Prostate gland (tissue), 2 donors: ENCODE measurements around the gene RBPJ. TPM values are rescaled to one million over a fixed set of nuclear protein-coding genes. Genes with fewer than 3 reads are reported as not detected.

Source experiments
- DNase-seq: peaks from one replicate; pipeline ENCODE4 v3.0.0-alpha.2; 2019; ENCODE audit warnings: low spot score
- H3K27ac ChIP-seq, 2 donors: fragments of 200-600 bp; sonication (generic); 2 replicates each; pipeline ENCODE4 v1.5.1; 2017 to 2019
- H3K27me3 ChIP-seq: fragments of 200-600 bp; sonication (generic); replicated peaks from 2 replicates; pipeline ENCODE4 v1.5.1; 2019; ENCODE audit not compliant: insufficient read depth
- H3K36me3 ChIP-seq, 2 donors: fragments of 200-600 bp; sonication (generic); 1 replicate in 1 of 2; 2 replicates in 1 of 2; pipeline versions ENCODE4 v1.5.1 to v1.8.1; 2017 to 2019
- H3K4me1 ChIP-seq: fragments of 200-600 bp; sonication (generic); replicated peaks from 2 replicates; pipeline ENCODE4 v1.5.1; 2019
- H3K4me3 ChIP-seq, 2 donors: fragments of 200-600 bp; sonication (generic); 2 replicates each; pipeline ENCODE4 v1.5.1; 2017 to 2019
- H3K9me3 ChIP-seq: fragments of 200-600 bp; sonication (generic); 2 replicates; pipeline ENCODE4 v1.5.1; 2017
- POLR2A ChIP-seq: fragments of 450-650 bp; IDR thresholded peaks from one replicate; pipeline ENCODE4 v1.6.1; 2016; ENCODE audit warnings: antibody characterized with exemption, mild to moderate bottlenecking
- POLR2AphosphoS5 ChIP-seq: sonication (generic); formaldehyde crosslinking; IDR thresholded peaks from one replicate; pipeline ENCODE4 v1.6.1; 2017; ENCODE audit warnings: antibody characterized with exemption
- WGBS: methylation state at CpG from one replicate; pipeline ENCODE4 v1.1.5; 2018; 5-methylcytosine and 5-hydroxymethylcytosine counted together
- intact Hi-C: fragments of 100-400 bp; cut with DNase I; formaldehyde crosslinking; loops from one replicate; pipeline ENCODE4 v1.14.2; 2022
- total RNA-seq, 2 donors: library from RNA; depleted of rRNA; stranded (reverse); fragments of >200 nt; gene quantifications; one replicate each; pipeline ENCODE4 v1.1.0, GENCODE V29; 2016
- TF ChIP-seq, protein P1 (sequence below), 4 experiments: fragments of 200-600 bp in 2 of 4; fragments of 450-650 bp in 2 of 4; sonication (generic) in 2 of 4; IDR thresholded peaks; 1 replicate in 3 of 4; 2 replicates in 1 of 4; pipeline ENCODE4 v1.5.1; 2016 to 2019; ENCODE audit warnings: antibody characterized with exemption in 4 of 4, mild to moderate bottlenecking in 2 of 4, moderate library complexity in 2 of 4

The RBPJ gene
- total RNA-seq, 2 donors from 2014 or later, result 36.0 to 130 TPM

DNA sequence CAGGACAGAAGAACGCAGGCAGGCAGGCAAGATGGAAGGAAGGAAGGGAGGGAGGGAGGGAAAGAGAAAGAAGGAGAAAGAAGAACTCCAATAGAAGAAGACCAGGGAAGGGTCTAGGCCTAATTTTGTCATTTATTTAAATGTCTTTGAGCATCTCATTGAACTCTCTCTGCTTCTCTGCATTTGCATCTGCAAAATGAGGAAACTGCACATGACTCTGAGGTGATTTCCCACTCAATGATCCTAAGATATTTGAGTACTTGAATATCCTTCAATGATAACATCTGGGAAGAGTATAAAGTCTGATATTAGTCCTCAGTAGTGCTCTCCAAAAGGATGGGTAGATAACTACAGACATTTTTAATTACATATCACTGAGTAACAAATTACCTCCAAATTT, 33.1 kb upstream of the RBPJ start:
- no peak for TF ChIP-seq POLR2A
- TF ChIP-seq, protein P1, sequence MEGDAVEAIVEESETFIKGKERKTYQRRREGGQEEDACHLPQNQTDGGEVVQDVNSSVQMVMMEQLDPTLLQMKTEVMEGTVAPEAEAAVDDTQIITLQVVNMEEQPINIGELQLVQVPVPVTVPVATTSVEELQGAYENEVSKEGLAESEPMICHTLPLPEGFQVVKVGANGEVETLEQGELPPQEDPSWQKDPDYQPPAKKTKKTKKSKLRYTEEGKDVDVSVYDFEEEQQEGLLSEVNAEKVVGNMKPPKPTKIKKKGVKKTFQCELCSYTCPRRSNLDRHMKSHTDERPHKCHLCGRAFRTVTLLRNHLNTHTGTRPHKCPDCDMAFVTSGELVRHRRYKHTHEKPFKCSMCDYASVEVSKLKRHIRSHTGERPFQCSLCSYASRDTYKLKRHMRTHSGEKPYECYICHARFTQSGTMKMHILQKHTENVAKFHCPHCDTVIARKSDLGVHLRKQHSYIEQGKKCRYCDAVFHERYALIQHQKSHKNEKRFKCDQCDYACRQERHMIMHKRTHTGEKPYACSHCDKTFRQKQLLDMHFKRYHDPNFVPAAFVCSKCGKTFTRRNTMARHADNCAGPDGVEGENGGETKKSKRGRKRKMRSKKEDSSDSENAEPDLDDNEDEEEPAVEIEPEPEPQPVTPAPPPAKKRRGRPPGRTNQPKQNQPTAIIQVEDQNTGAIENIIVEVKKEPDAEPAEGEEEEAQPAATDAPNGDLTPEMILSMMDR (IDR thresholded peaks at IDR 0.05), result no peak
- TF ChIP-seq POLR2AphosphoS5, result no peak
- H3K4me1 ChIP-seq, result no peaks in the 10 kb centered on the region
- no peak for DNase-seq
- intact Hi-C loops, result no loop called here
- H3K9me3 ChIP-seq, result no peaks in the 10 kb centered on the region
- no peak overlapping the region for H3K27ac ChIP-seq
- no peak overlapping the region for H3K4me3 ChIP-seq
- no peaks in the 10 kb centered on the region for H3K27me3 ChIP-seq
- WGBS, result 87% methylated on average over 1 of the region's 1 CpG
- H3K36me3 ChIP-seq, result no peaks in the 10 kb centered on the region

DNA sequence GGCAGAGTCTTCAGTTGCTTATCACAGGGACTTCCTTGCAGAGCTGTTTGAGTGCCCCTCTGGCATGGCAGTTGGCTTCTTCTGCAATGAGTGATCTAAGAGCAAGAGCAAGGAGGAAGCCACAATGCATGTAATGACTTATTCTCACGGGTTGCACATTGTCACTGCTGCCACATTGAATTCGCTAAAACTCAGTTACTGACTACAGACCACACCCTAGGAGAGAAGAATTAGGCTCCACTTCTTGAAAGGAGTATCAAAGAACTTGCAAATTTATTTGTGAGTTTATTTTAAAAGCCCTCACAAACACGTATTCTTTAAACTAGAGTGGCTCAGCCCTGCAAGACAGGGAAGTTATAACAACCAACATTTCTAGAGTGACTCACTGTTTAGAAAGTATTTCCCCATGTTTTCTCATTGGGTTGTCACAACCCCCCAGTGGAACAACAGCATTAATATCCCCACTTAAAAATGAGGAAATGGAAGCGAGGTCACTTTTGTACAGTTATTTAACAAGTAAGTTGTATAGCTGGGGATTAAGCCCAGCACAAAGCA, 32.4 kb upstream of the RBPJ start:
- H3K4me3 ChIP-seq, result no peak overlapping the region
- TF ChIP-seq, protein P1 (IDR thresholded peaks at IDR 0.05), result no peak
- TF ChIP-seq POLR2A (no peak), POLR2AphosphoS5 (no peak)
- H3K27me3 ChIP-seq, result no peaks in the 10 kb centered on the region
- H3K27ac ChIP-seq, result no peak overlapping the region
- H3K9me3 ChIP-seq, result no peaks in the 10 kb centered on the region
- 92% methylated on average over 4 of the region's 4 CpGs for WGBS
- DNase-seq, result no peak
- intact Hi-C loops, result no loop called here
- H3K4me1 ChIP-seq, result no peaks in the 10 kb centered on the region
- no peaks in the 10 kb centered on the region for H3K36me3 ChIP-seq

DNA sequence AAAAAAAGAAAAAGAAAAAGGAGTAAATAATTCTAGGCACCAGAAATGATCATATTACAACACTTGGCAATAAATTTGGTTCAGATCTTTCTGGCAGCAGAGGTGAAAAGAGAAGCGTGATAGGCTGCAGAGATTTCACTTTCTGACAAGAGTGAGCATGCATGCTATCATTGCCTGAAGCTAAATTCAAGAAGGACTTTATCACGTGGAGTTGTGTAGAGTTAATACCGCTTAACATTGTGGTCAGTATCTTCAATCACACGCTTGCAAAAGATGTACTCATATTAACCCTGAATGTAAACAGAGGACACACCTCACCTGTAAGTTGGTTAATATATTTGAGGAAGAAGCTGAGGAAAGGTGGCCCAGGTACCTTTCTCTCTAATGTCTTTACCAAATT, 31.4 kb upstream of the RBPJ start:
- DNase-seq, result no peak
- Histone ChIP-seq H3K36me3 (no peaks in the 10 kb centered on the region), H3K27ac (no peak overlapping the region), H3K4me1 (no peaks in the 10 kb centered on the region), H3K27me3 (no peaks in the 10 kb centered on the region), H3K9me3 (no peaks in the 10 kb centered on the region), H3K4me3 (no peak overlapping the region)
- intact Hi-C loops, result no loop called here
- WGBS, result 24% methylated on average over 4 of the region's 4 CpGs
- TF ChIP-seq, protein P1 (IDR thresholded peaks at IDR 0.05), result no peak
- TF ChIP-seq POLR2AphosphoS5, result peak; percentile 17

DNA sequence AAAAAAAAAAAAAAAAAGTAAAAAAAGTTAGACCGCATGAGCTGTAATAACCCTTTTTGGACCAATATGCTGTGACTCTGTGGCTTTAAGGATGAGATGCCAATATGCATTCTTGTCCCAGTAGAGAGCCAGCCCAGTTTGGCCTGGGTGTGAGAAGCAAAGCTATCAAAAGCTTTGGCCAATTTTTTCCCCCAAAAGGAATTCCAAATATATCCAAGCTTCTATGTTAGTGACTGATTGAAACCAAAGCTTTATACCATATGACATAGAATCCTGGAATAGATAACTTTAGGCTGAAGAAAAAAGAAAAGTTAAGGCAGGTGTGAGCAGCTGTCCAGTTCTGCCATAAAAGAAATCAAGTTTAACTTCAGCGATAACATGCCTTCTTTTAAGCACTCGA, 30.5 kb upstream of the RBPJ start:
- intact Hi-C loops, result no loop called here
- no peaks in the 10 kb centered on the region for H3K27me3 ChIP-seq
- TF ChIP-seq POLR2AphosphoS5, result no peak
- no peaks in the 10 kb centered on the region for H3K36me3 ChIP-seq
- no peak overlapping the region for H3K4me3 ChIP-seq
- H3K9me3 ChIP-seq, result no peaks in the 10 kb centered on the region
- H3K27ac ChIP-seq, result no peak overlapping the region
- H3K4me1 ChIP-seq, result no peaks in the 10 kb centered on the region
- no peak for DNase-seq
- 41% methylated on average over 3 of the region's 3 CpGs for WGBS

DNA sequence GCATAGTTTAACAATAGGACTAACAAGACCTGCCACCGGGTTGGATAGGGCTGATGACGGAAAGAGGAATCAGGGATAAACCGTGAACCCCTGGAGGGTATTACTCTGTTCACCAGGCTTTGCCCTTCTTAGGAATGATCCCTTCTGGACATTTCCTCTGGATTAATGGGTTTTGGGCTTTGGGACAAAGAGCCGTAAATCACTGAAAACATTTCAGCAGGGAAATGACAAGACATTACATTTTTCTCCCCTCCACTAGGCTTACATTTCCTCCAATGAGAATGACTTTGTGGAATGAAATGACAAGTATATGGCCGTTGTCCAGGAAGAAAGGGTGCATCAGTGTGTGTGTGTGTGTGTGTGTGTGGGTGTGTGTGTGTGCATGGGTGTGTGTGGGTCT, 25.9 kb upstream of the RBPJ start:
- Histone ChIP-seq H3K36me3 (no peaks in the 10 kb centered on the region), H3K27ac (no peak overlapping the region), H3K27me3 (no peaks in the 10 kb centered on the region), H3K4me3 (no peak overlapping the region), H3K9me3 (no peaks in the 10 kb centered on the region), H3K4me1 (no peaks in the 10 kb centered on the region)
- no peak for TF ChIP-seq POLR2AphosphoS5
- TF ChIP-seq POLR2A, result no peak
- TF ChIP-seq, protein P1 (IDR thresholded peaks at IDR 0.05), result no peak
- intact Hi-C loops, result no loop called here
- WGBS, result 87% methylated on average over 5 of the region's 5 CpGs
- DNase-seq, result no peak
